Measurements from ENCODE around the gene ULBP1.

DNA sequence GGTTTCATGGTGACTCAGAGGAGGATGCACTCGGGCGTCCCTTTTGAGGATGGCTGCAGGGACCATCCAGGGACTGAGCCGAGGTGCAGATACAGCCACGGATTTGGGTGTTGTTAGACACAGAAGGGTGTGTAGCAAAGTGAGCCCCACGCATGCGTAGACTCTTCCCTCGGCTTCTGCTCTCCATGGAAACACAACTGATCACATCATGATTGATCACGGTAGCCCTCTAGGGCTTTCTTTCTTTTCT lies 606 bp upstream of the ULBP1 start:
- TF ChIP-seq, protein P1, sequence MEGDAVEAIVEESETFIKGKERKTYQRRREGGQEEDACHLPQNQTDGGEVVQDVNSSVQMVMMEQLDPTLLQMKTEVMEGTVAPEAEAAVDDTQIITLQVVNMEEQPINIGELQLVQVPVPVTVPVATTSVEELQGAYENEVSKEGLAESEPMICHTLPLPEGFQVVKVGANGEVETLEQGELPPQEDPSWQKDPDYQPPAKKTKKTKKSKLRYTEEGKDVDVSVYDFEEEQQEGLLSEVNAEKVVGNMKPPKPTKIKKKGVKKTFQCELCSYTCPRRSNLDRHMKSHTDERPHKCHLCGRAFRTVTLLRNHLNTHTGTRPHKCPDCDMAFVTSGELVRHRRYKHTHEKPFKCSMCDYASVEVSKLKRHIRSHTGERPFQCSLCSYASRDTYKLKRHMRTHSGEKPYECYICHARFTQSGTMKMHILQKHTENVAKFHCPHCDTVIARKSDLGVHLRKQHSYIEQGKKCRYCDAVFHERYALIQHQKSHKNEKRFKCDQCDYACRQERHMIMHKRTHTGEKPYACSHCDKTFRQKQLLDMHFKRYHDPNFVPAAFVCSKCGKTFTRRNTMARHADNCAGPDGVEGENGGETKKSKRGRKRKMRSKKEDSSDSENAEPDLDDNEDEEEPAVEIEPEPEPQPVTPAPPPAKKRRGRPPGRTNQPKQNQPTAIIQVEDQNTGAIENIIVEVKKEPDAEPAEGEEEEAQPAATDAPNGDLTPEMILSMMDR (IDR thresholded peaks at IDR 0.05), result no peak
- no peak for TF ChIP-seq POLR2AphosphoS5 (IDR thresholded peaks at IDR 0.05; ENCODE audit: low read depth, low read length)
- TF ChIP-seq, protein P2, sequence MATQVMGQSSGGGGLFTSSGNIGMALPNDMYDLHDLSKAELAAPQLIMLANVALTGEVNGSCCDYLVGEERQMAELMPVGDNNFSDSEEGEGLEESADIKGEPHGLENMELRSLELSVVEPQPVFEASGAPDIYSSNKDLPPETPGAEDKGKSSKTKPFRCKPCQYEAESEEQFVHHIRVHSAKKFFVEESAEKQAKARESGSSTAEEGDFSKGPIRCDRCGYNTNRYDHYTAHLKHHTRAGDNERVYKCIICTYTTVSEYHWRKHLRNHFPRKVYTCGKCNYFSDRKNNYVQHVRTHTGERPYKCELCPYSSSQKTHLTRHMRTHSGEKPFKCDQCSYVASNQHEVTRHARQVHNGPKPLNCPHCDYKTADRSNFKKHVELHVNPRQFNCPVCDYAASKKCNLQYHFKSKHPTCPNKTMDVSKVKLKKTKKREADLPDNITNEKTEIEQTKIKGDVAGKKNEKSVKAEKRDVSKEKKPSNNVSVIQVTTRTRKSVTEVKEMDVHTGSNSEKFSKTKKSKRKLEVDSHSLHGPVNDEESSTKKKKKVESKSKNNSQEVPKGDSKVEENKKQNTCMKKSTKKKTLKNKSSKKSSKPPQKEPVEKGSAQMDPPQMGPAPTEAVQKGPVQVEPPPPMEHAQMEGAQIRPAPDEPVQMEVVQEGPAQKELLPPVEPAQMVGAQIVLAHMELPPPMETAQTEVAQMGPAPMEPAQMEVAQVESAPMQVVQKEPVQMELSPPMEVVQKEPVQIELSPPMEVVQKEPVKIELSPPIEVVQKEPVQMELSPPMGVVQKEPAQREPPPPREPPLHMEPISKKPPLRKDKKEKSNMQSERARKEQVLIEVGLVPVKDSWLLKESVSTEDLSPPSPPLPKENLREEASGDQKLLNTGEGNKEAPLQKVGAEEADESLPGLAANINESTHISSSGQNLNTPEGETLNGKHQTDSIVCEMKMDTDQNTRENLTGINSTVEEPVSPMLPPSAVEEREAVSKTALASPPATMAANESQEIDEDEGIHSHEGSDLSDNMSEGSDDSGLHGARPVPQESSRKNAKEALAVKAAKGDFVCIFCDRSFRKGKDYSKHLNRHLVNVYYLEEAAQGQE (IDR thresholded peaks at IDR 0.05; ENCODE audit: insufficient read depth in 1 of 2, low read depth in 2 of 2, low read length in 1 of 2), result no peak
